NCI-H2029 treated with DMSO at 0.1 percent for 48 hours (cell line): Measurements from ENCODE around the gene SERPINH1.

Experiments used
- DNase-seq: peaks from one replicate; lab custom pipeline; 2025; lab: John Stamatoyannopoulos, UW

SERPINH1 gene

GRCh38 chr11:75555079-75555811 lies 6.8 kb upstream of the SERPINH1 start:
- DNase-seq = no peak

GRCh38 chr11:75556275-75556674 lies 5.8 kb upstream of the SERPINH1 start:
- no peak for DNase-seq

GRCh38 chr11:75557666-75558494 lies 4.2 kb upstream of the SERPINH1 start:
- no peak for DNase-seq

GRCh38 chr11:75558939-75559843 lies 2.9 kb upstream of the SERPINH1 start:
- DNase-seq = no peak

- no peak for DNase-seq
Measured at GRCh38 chr11:75560644-75561043, 1.4 kb upstream of the SERPINH1 start.

- DNase-seq = no peak
Measured at GRCh38 chr11:75561426-75562047, 516 bp upstream of the SERPINH1 start.

- no peak for DNase-seq
Measured at GRCh38 chr11:75562836-75563484, 907 bp downstream of the SERPINH1 start.

GRCh38 chr11:75563501-75563977 lies 1.5 kb downstream of the SERPINH1 start:
- DNase-seq = no peak

- no peak for DNase-seq
Measured at GRCh38 chr11:75563978-75564552, 2.0 kb downstream of the SERPINH1 start.

GRCh38 chr11:75565221-75565814 lies 3.3 kb downstream of the SERPINH1 start:
- no peak for DNase-seq

GRCh38 chr11:75565916-75566762 lies 4.1 kb downstream of the SERPINH1 start:
- no peak for DNase-seq

- no peak for DNase-seq
Measured at GRCh38 chr11:75566763-75567279, 4.8 kb downstream of the SERPINH1 start.

GRCh38 chr11:75567971-75568370 lies 5.9 kb downstream of the SERPINH1 start:
- no peak for DNase-seq

GRCh38 chr11:75568616-75569219 lies 6.7 kb downstream of the SERPINH1 start:
- no peak for DNase-seq

- DNase-seq = peak; percentile 57
Measured at GRCh38 chr11:75570559-75571139, 8.6 kb downstream of the SERPINH1 start.

- peak; percentile 90 for DNase-seq
Measured at GRCh38 chr11:75571625-75572024, 9.6 kb downstream of the SERPINH1 start.

- no peak for DNase-seq
Measured at GRCh38 chr11:75572744-75573143, 10.7 kb downstream of the SERPINH1 start.
